Colon (tissue), 2 donors: ENCODE data around the gene RAI1.

ENCODE experiments used
- FAIRE-seq: peaks from 2 replicates; lab custom pipeline; 2012; peaks lifted over from hg19 to GRCh38; lab: Jason Lieb, UNC
- donor health status: control.
- donor health status: control.

RAI1 gene

GRCh38 chr17:17732892-17733670, 51.8 kb downstream of the RAI1 start:
- FAIRE-seq = no peak

DNA sequence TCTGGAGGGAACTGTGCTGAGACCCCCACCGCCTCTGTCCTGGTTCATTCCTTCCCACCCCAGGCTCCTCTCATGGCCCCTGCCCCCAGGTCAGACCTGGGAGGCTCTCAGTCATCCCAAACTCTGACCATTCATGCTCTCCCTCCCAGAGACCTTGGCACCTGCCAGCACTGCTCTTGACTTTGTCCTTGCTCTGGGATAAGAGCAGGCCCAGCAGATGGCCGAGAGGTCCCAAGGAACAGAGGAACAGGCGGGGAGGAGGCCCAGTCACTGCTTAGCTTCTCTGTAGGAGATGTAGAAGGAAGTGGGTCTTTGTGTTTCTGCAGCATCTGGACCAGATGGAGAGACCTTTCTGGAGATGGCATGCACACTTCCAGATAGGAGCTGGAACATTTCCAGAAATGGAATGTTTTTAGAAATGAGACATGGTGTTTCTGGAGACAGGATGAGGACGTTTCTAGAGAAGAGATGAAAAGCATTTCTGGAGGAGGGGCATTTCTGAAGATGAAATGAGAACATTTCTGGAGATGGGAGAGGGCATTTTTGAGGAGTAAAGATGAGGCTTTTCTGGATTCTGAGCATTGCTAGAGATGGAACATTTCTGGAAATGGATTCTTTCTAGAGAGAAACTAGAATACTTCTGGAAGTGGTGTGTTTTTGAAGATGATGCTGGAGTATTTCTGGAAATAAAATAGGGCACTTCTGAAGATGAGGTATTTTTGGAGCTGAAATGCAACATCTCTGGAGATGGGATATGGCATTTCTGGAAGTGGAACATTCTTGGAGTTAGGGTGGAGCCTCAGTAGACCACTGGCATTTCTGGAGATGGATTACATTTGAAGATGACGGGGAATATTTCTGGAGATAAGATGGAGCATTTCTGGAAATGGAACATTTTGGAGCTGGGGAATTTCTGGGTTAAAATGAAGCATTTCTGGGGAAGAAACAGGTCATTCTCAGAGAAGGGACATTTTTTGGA, 55.2 kb downstream of the RAI1 start:
- no peak for FAIRE-seq

DNA sequence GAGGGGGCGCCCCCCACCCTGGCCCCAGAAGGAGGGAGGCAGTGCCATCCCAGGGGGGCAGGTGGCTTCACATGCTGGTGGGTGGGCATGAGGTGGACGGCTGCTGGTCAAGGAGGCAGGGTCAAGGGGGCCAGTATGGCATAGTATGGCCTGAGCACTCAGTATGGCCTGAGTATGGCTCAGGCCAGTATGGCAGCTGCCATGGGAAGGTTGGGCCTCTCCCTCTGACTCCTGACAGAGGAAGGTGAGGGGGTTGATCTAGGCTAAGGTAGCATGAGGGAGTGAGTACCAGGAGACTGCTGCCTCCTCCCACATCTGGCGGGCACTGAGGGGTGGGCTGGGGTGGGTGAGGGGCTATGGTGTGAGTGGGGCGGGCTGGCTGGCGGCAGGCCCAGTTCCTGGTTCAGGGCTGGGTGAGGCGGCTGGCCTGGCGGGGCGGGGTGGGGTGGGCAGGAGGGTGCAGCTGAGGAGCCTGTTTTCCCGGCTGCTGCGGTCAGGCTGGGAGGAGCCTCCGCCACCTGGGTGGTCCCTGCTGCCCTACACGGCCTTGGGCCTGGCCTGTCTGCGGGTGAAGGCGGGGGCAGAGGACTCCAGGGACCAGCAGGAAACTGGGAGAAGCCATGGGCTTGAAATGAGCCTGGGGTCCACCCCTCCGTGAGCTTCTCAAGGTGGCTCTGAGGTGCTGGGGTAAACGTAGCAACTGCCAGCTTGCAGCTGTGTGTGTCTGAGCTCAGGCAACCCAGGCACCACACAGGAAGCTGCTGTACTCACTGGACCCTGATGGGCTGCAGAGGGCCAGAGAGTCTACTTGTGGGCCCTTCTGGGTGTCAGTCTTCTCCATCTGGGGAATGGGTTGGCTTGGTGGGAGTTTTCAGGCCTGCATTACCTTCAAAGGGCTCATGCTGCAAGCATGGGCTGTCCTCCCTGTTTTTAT, 57.0 kb downstream of the RAI1 start:
- no peak for FAIRE-seq

- FAIRE-seq = no peak
Observed at GRCh38 chr17:17738901-17739300, 57.6 kb downstream of the RAI1 start.

DNA sequence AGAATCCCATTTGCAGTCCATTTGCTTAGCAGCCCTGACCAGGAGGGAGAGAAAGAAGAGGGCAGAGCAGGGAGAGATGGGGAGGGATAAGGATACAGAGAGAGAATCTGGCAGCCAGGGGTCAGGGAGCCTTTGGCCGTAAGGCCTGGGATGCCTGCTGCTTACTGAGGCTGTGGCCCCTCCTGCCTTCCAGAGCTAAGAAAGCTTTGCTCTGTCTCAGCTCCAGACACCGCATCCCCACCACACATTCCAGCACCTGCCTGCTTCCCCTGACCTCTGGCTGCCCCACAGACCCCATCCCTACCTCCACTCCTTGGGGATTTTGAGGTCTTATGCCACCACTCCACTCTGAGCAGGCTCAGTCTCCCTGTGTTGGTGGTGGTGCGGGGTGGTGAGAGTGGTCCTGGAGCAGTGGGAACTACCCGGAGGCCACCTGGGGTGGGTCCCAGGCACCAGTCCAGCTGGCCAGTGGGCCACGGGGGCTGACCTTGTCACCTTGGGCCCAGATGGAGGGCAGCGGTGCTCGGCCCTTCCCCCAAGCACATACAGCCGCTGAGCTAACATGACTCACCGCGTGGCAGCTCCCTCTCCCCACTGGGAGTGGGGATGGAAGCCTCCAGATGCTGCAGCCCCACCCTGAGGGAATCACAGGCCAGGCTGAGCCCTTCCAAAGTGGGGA, 58.3 kb downstream of the RAI1 start:
- no peak for FAIRE-seq

DNA sequence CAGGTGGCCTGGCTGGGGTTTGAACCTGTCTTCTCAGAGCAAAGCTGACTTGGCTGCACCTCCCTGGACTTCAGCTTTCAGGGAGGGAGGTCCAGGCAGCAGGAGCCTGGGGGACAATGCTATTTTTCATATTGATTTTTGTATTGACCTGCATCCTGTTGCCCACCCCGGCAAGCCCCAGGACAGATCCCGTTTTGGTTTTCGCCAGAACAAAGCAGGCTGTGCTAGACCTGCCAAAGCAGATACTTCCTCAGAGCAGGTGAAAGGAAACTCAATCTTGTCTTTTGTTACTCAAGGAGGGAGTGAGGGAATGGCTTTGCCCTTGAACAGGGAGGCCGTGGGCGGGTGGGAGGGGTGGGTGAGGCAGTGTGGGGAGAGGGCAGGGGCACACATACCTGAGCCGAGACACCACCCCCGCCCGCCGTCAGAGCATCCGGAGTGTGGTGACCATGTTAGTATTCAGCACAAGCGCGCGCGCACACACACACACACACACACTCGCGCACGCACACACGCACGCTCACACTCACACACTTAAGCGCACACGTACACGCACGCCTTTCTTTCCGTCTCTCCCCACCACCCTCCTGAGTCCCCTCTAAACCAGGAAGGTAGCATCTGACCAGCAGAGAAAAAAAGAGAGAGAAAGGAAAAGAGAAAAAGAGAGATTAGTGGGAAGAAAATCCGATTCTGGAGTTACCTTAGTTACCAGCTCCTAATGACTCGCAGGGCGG, 59.5 kb downstream of the RAI1 start:
- FAIRE-seq = no peak

DNA sequence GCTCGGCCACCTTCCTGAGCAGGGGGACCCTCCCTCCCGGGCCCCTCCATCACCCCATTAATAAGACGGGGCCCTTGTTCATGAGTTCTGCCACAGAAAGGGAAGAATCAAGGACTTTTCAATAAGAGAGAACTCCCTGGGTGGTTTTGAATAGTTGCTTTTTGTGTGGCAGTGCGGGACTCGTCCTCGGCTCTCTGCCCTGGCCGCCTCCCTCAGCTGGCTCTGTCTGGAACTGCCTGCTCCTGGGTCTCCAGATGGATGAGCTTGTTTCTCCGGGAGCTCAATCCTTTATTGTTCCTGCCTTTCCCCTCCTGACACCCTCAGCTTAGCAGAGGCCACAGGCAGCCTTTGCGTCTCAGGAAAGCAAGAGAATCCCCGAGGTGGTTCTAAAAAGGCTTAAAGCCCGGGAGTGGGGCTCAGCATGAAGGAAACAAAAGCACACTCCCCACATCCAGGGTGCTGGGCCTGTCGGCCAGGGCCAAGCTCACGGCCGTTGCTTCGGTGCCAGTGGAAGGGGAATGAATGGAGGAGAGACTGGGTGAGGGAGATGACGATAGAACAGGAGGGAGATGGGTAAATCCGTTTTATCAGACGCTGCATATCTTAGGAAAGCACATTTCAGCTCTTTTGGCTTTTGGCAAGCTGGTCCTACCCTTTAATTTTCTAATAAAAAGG, 60.2 kb downstream of the RAI1 start:
- no peak for FAIRE-seq

DNA sequence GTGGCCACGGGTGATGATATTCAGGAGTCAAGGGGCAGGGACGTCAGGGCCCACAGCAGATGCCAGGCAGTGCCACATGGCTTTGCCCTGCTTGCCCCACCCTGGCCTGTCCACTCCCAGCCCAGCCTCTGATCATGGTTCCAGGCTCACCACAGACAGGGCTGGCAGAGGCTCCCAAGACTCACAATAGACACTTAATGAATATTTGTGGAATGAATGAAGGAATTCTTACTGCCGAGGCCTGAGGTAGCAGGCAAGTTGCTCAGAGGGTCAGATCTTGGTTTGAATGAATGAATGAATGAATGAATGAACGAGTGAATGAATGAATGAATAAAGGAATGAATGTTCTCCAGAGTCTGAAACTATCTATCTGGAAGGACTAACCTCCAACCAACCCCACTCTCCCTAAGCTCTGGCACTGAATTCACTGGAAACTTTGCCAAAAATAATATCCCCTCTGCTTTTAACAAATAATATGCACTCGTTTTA, 60.9 kb downstream of the RAI1 start:
- no peak for FAIRE-seq

- no peak for FAIRE-seq
Observed at GRCh38 chr17:17742688-17743390, 61.6 kb downstream of the RAI1 start.

DNA sequence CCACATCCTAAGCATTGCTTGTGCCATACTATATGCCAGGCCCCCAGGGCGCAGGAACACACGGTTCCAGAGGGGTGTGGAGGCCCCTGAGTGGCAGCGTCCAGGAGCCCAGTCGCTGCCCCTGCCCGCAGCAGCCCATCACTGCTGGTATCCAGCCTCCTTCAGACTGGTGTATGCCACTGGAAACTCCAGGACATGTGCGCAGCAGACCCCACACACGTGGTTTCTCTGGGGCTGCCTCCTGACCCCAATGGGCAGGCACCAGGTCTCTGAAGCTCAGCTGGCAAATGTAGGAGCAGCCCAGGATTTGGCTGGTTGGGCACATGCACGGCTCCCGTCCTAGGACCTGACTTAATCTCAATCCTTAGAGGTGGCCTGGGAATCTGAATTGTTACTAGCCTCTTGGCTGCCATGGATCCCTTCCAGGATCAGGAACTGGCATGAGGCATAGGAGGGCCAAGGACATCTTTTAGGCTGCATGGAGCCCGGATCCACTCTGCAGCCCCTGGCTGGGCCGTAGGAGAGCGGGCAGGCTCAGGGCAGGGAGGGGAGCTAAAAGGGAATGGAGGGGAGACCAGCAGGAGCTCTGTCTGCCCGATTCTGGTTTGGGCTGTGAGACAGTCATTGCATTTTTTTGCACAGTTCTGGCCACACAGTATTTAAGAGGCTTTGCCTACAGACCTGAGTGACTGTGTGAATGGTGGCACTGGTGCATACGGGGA, 62.3 kb downstream of the RAI1 start:
- no peak for FAIRE-seq

GRCh38 chr17:17744116-17744515, 62.9 kb downstream of the RAI1 start:
- no peak for FAIRE-seq

- no peak for FAIRE-seq
Observed at GRCh38 chr17:17745476-17746455, 64.5 kb downstream of the RAI1 start.

DNA sequence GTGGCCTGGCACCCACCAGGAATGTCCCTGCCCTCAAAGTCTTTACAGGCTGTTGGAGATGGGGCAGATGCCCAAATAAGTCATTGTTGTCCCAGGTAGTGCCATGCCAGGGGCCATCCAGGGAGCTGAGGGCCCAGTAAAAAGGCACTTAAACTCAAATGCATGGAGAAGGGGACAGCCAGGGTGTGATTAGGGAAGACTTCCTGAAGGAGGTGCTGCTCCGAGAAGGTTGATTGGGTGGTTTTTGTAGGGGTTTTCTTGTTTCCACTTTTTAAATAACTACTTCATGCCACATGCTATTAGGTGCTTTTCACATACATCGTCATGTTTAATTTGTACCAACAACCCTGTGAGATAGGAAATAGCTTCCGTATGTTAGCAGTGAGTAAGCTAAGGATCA, 66.9 kb downstream of the RAI1 start:
- no peak for FAIRE-seq

DNA sequence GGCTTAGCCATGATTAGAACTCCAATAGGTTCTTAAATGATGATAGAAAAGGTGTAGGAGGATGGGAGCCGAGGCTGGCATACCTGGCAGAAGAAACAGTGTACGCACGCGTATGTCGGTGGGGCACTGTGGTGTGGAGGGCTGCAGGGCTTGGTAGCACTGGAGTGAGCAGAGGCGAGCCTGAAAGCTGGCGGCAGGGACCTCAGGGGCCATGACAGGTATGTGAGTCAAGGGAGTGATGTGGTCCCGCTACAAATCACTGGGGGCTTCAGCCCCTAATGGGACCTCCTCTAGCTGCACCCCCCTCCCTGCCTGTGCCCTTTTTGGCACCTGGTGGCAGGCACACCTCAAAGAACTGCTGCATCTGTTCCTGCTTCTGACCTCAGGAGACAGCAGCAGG, 67.3 kb downstream of the RAI1 start:
- FAIRE-seq = no peak

DNA sequence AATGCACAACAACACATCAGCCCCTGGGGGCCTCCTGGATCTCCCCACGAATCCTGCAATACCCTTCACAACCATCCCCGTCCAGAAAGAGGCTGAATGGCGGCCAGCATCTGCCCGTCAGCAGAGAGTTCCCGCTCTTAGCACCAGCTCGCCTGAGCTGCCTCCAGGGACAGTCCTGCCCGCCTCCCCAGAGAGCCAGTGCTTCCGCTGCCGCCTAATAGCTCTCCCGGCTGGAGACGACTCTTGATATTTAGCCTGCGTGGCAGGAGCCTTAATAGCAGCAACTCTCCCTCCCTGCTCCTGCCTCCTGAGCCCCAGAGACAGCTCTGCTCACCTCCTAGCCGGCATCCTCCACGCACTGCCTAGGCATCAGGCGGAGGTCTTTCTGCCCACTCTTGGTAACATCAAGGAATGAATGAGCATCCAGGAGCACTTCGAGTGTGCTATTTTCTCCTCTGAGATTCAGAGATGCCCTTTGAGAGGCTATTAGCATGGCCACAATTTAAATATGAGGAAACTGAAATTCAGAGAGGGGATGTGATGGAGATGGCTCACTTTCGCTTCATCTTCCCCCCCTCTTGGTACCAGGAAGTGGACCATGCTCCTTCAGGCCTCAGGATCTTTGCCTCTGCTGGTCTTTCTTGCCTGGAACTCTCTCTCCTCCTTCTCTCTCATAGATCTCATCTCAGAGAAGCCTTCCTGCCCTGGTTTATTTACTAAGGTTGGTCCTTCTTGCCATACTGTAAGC, 67.9 kb downstream of the RAI1 start:
- no peak for FAIRE-seq

GRCh38 chr17:17749921-17750320, 68.7 kb downstream of the RAI1 start:
- no peak for FAIRE-seq

DNA sequence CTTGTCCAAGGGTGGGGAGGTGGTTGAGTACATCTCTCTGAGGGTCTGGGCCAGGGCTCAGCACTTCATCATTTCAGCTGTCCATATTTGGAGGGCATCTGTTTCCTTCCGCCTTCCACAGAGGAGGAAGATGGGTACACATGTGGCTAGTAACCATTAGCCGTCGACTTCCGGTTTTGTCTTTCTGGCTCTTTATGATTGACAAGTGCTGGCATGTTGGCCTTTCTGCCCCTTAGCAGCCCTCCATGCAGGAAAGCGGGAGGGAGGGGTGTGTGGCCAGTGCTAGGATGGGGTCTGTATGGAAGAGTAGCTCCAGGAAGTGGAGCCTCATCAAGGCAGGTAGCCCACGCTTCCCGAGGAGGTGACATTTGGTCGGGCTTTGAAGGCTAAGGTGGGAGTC, 69.6 kb downstream of the RAI1 start:
- FAIRE-seq = no peak
